ENCODE data around the gene SPRR2D. TPM values are rescaled to one million over a fixed set of nuclear protein-coding genes. Genes with fewer than 3 reads are reported as not detected.

The SPRR2D gene
- under 1 TPM in 1 of 2 donors, not detected in 1; 0.56 TPM for total RNA-seq
- polyA plus RNA-seq (ENCODE audit: insufficient read depth, low read depth, low replicate concordance), result 0.74 TPM
- long read RNA-seq, donor 1, result 0 reads
- long read RNA-seq, donor 2, result 0 reads

GRCh38 chr1:153040950-153041631, at the start of gene SPRR2D:
SPRR2D (minus strand) TSS chr1:153041120; CDS start chr1:153040346, 774 bp downstream.
- no peaks in the 10 kb centered on the region for H3K27me3 ChIP-seq
- H3K27ac ChIP-seq, result no peak within 1 kb of the TSS
- H3K4me3 ChIP-seq, result no peak within 1 kb of the TSS
- no peaks in the 10 kb centered on the region for H3K36me3 ChIP-seq (ENCODE audit: low read depth, missing control alignments)
- intact Hi-C loops (cut with DNase I; ENCODE audit: low total_unique reads), result no loop called here
- DNase-seq, result no peak
- TF ChIP-seq, protein P1, sequence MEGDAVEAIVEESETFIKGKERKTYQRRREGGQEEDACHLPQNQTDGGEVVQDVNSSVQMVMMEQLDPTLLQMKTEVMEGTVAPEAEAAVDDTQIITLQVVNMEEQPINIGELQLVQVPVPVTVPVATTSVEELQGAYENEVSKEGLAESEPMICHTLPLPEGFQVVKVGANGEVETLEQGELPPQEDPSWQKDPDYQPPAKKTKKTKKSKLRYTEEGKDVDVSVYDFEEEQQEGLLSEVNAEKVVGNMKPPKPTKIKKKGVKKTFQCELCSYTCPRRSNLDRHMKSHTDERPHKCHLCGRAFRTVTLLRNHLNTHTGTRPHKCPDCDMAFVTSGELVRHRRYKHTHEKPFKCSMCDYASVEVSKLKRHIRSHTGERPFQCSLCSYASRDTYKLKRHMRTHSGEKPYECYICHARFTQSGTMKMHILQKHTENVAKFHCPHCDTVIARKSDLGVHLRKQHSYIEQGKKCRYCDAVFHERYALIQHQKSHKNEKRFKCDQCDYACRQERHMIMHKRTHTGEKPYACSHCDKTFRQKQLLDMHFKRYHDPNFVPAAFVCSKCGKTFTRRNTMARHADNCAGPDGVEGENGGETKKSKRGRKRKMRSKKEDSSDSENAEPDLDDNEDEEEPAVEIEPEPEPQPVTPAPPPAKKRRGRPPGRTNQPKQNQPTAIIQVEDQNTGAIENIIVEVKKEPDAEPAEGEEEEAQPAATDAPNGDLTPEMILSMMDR (IDR thresholded peaks at IDR 0.05), result no peak
- no peak for TF ChIP-seq POLR2A (IDR thresholded peaks at IDR 0.05)
- no peaks in the 10 kb centered on the region for H3K4me1 ChIP-seq
- WGBS, 2 donors, result 74 to 77% methylated on average over 4 of the region's 4 CpGs
- H3K9me3 ChIP-seq, result no peaks in the 10 kb centered on the region

- TF ChIP-seq, protein P1 (IDR thresholded peaks at IDR 0.05), result no peak
- no peak for TF ChIP-seq POLR2A (IDR thresholded peaks at IDR 0.05)
- intact Hi-C loops (cut with DNase I; ENCODE audit: low total_unique reads), result no loop called here
- Histone ChIP-seq H3K27ac (no peak overlapping the region), H3K9me3 (no peaks in the 10 kb centered on the region), H3K4me1 (no peaks in the 10 kb centered on the region), H3K4me3 (no peak overlapping the region), H3K36me3 (ENCODE audit: low read depth, missing control alignments) (no peaks in the 10 kb centered on the region), H3K27me3 (no peaks in the 10 kb centered on the region)
- no peak for DNase-seq
- 30 to 32% methylated on average over 1 of the region's 1 CpG for WGBS, 2 donors
These were observed 46.7 kb upstream of the SPRR2D start for GRCh38 chr1:153087652-153088051.

DNA sequence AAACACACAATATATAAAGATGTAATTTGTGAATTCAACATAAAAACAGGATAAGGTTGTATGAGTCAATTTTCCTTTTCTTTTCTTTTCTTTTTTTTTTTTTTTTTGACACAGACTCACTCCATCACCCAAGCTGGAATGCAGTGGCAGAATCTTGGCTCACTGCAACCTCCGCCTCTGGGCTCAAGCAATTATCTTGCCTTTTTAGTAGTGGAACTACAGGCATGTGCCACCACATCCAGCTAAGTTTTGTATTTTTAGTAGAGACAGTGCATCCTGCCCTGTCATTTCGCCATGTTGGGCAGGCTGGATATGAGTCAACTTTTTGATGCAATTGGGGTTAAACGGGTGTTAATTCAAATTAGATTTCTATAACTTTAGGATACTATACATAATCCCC, 40.8 kb upstream of the SPRR2D start:
- TF ChIP-seq, protein P1 (IDR thresholded peaks at IDR 0.05), result no peak
- TF ChIP-seq POLR2A (IDR thresholded peaks at IDR 0.05), result no peak
- H3K27me3 ChIP-seq, result no peaks in the 10 kb centered on the region

DNA sequence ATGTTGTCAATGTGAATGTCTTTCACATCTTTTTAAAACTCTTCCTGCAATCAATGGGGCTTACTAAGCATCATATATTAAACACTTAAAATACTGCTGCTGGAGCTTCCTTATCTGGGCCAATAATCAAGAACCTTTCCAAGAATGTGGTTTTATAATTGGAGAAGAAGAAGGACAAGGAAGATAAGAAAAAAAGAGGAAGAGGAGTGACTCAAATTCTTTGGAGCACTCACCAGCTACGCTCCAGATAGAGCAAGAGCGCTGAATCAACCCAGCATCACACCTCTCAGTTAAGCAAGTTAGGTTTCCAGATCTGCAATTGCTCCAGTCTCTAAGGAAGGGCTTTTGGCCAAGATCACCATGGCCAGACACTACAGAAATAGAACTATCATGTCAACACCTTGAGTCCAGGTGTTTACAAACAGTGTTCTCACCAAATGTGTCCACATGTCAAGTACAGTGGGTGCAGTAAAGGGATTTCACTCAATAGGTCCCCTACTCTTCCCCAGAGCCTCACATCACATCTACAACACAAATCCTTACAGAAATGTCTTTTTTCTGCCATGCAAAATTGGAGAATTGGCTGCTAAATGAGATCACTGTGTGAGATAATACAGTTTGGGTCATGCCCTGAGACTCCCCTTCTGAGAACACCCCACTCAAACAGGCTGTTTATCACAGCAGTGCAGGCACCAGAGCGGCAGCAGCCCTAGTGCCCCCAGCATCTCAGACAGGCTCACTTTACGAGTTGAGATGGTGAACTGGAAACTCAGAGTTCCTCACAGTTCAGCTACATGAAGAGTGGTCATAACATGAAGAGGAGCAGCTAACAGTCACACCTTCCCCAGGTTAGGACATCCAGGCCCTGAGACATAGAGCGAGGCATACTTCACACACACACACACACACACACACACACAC, 32.1 kb upstream of the SPRR2D start:
- no peaks in the 10 kb centered on the region for H3K9me3 ChIP-seq
- H3K4me1 ChIP-seq, result no peaks in the 10 kb centered on the region
- 81 to 95% methylated on average over 4 to 5 of the region's 5 CpGs for WGBS, 2 donors
- no peaks in the 10 kb centered on the region for H3K36me3 ChIP-seq (ENCODE audit: low read depth, missing control alignments)
- intact Hi-C loops (cut with DNase I; ENCODE audit: low total_unique reads), result no loop called here
- no peaks in the 10 kb centered on the region for H3K27me3 ChIP-seq
- no peak for TF ChIP-seq POLR2A (IDR thresholded peaks at IDR 0.05)
- TF ChIP-seq, protein P1 (IDR thresholded peaks at IDR 0.05), result no peak
- H3K27ac ChIP-seq, result no peak overlapping the region
- H3K4me3 ChIP-seq, result no peak overlapping the region
- DNase-seq, result no peak

More for the DNA sequence above, 40.8 kb upstream of the SPRR2D start:
- Histone ChIP-seq H3K36me3 (ENCODE audit: low read depth, missing control alignments) (no peaks in the 10 kb centered on the region), H3K27ac (no peak overlapping the region), H3K4me1 (no peaks in the 10 kb centered on the region), H3K4me3 (no peak overlapping the region), H3K9me3 (no peaks in the 10 kb centered on the region)
- WGBS, 2 donors, result 81 to 91% methylated on average over 3 of the region's 3 CpGs
- intact Hi-C loops (cut with DNase I; ENCODE audit: low total_unique reads), result no loop called here
- no peak for DNase-seq

Measured in testis (tissue), 5 donors.